Renal cortex interstitium (tissue), 15 donors: ENCODE measurements around the gene GPHN. TPM values are rescaled to one million over a fixed set of nuclear protein-coding genes. Genes with fewer than 3 reads are reported as not detected.

Experiments
- DNase-seq, 11 donors: peaks; one replicate each; pipeline ENCODE4 v3.0.0-alpha.2; 2013; ENCODE audit warnings: low read depth in 9 of 11, low spot score in 4 of 11; ENCODE audit errors: extremely low read depth in 1 of 11
- long read RNA-seq, 16 experiments: transcript quantifications; one replicate each; lab custom pipeline, GENCODE V29; 2026
- polyA plus RNA-seq, 3 donors: library from polyadenylated mRNA; unstranded; fragments of 120-200 nt; gene quantifications; one replicate each; pipeline ENCODE4 v1.2.1, GENCODE V29; 2013; ENCODE audit not compliant: insufficient read length in 3 of 3

GPHN gene
- polyA plus RNA-seq: 10 to 100 TPM; 66.0 to 77.8 (median 70.6) TPM
- long read RNA-seq, donor 1, full-length matches to known transcripts: 2 of 2 reads
- long read RNA-seq, donor 1, partial matches to known transcripts: 0 of 2 reads
- long read RNA-seq, donor 1, other reads (novel, unspliced or antisense): 0 of 2 reads
- long read RNA-seq, donor 2, full-length matches to known transcripts: 3 of 3 reads
- long read RNA-seq, donor 2, partial matches to known transcripts: 0 of 3 reads
- long read RNA-seq, donor 2, other reads (novel, unspliced or antisense): 0 of 3 reads
- long read RNA-seq, donor 3, full-length matches to known transcripts: 7 of 12 reads
- long read RNA-seq, donor 3, partial matches to known transcripts: 5 of 12 reads
- long read RNA-seq, donor 3, other reads (novel, unspliced or antisense): 0 of 12 reads
- long read RNA-seq, donor 4, full-length matches to known transcripts: 2 of 2 reads
- long read RNA-seq, donor 4, partial matches to known transcripts: 0 of 2 reads
- long read RNA-seq, donor 4, other reads (novel, unspliced or antisense): 0 of 2 reads
- long read RNA-seq, donor 5: 0 reads
- long read RNA-seq, donor 6, full-length matches to known transcripts: 4 of 4 reads
- long read RNA-seq, donor 6, partial matches to known transcripts: 0 of 4 reads
- long read RNA-seq, donor 6, other reads (novel, unspliced or antisense): 0 of 4 reads
- long read RNA-seq, donor 7, full-length matches to known transcripts: 4 of 4 reads
- long read RNA-seq, donor 7, partial matches to known transcripts: 0 of 4 reads
- long read RNA-seq, donor 7, other reads (novel, unspliced or antisense): 0 of 4 reads
- long read RNA-seq, donor 8: 0 reads
- long read RNA-seq, donor 9, full-length matches to known transcripts: 5 of 10 reads
- long read RNA-seq, donor 9, partial matches to known transcripts: 5 of 10 reads
- long read RNA-seq, donor 9, other reads (novel, unspliced or antisense): 0 of 10 reads
- long read RNA-seq, donor 10, full-length matches to known transcripts: 4 of 4 reads
- long read RNA-seq, donor 10, partial matches to known transcripts: 0 of 4 reads
- long read RNA-seq, donor 10, other reads (novel, unspliced or antisense): 0 of 4 reads
- long read RNA-seq, donor 11, full-length matches to known transcripts: 5 of 5 reads
- long read RNA-seq, donor 11, partial matches to known transcripts: 0 of 5 reads
- long read RNA-seq, donor 11, other reads (novel, unspliced or antisense): 0 of 5 reads
- long read RNA-seq, donor 12, full-length matches to known transcripts: 3 of 3 reads
- long read RNA-seq, donor 12, partial matches to known transcripts: 0 of 3 reads
- long read RNA-seq, donor 12, other reads (novel, unspliced or antisense): 0 of 3 reads
- long read RNA-seq, donor 13: 0 reads
- long read RNA-seq, donor 14, full-length matches to known transcripts: 1 of 1 reads
- long read RNA-seq, donor 14, partial matches to known transcripts: 0 of 1 reads
- long read RNA-seq, donor 14, other reads (novel, unspliced or antisense): 0 of 1 reads
- long read RNA-seq, donor 15, full-length matches to known transcripts: 3 of 3 reads
- long read RNA-seq, donor 15, partial matches to known transcripts: 0 of 3 reads
- long read RNA-seq, donor 15, other reads (novel, unspliced or antisense): 0 of 3 reads
- long read RNA-seq, donor 16, full-length matches to known transcripts: 9 of 20 reads
- long read RNA-seq, donor 16, partial matches to known transcripts: 11 of 20 reads
- long read RNA-seq, donor 16, other reads (novel, unspliced or antisense): 0 of 20 reads

- peak; percentile 87 to 96 (median 94) for DNase-seq
These were observed at the start of gene GPHN for GRCh38 chr14:66507722-66508546. Gene GPHN (plus strand): TSS chr14:66508147.

GRCh38 chr14:66459603-66460002, 48.3 kb upstream of the GPHN start:
- no peak for DNase-seq

- no peak for DNase-seq
These were observed 43.7 kb upstream of the GPHN start for GRCh38 chr14:66464261-66464660.

GRCh38 chr14:66468778-66469367, 39.1 kb upstream of the GPHN start:
- DNase-seq: no peak

GRCh38 chr14:66471584-66471983, 36.4 kb upstream of the GPHN start:
- DNase-seq: no peak

GRCh38 chr14:66472251-66472650, 35.7 kb upstream of the GPHN start:
- no peak for DNase-seq

GRCh38 chr14:66473223-66473622, 34.7 kb upstream of the GPHN start:
- DNase-seq: no peak

- no peak for DNase-seq
These were observed 31.0 kb upstream of the GPHN start for GRCh38 chr14:66476964-66477363.

GRCh38 chr14:66477567-66477966, 30.4 kb upstream of the GPHN start:
- DNase-seq: no peak

- DNase-seq: no peak
These were observed 25.1 kb upstream of the GPHN start for GRCh38 chr14:66482873-66483272.

GRCh38 chr14:66483322-66483721, 24.6 kb upstream of the GPHN start:
- no peak for DNase-seq

GRCh38 chr14:66485029-66485428, 22.9 kb upstream of the GPHN start:
- no peak for DNase-seq

GRCh38 chr14:66485910-66486421, 22.0 kb upstream of the GPHN start, which contains the start of gene CCDC196:
Gene CCDC196 (plus strand): TSS chr14:66486371. CDS start chr14:66486503, 132 bp downstream.
- no peak for DNase-seq

- DNase-seq: no peak
These were observed 20.8 kb upstream of the GPHN start for GRCh38 chr14:66487164-66487563.

GRCh38 chr14:66490143-66491111, 17.5 kb upstream of the GPHN start:
- DNase-seq: no peak

- no peak for DNase-seq
These were observed 14.2 kb upstream of the GPHN start for GRCh38 chr14:66493750-66494149.
